ENCODE measurements around the gene SPIRE1. TPM values are rescaled to one million over a fixed set of nuclear protein-coding genes. Genes with fewer than 3 reads are reported as not detected.

SPIRE1 gene
- total RNA-seq, 1 donor from 2014 or later = 15.7 TPM

DNA sequence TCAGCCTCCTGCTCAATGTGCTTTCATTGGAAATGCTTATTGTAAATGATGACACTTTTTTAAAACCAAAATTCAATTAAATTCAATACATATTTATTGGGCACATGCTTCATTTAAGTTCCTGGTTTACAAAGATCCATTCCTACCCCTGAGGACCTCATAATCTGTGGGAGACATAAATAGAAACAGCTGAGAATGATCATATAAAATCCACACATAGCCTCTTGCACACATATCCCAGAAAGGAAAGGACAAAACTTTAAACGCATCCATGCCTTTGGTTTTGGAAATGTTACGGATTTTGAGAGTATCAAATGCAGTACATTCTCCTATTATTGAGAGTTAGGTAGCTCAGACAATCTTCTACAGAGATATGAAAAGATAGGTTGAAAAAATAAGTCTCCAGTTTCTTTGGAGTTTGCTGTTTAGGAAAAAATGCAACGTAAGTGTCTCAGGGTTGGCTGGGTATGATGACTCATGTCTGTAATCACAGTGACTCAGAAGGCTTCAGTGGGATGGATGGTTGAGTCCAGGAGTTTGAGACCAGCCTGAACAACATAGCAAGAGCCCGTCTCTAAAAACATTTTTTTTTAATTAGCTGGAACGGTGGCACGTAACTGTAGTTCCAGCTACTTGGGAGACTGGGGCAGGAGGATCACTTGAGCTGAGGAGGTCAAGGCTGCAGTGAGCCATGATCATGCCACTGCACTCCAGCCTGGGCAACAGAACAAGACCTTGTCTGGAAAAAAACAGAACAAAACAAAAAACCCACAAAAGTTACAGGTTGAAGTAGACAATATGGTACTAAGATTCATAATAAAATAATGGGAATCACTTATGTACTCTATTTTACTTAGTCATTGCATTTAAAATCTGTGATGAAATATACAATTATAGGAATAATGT, 254.1 kb downstream of the SPIRE1 start:
- DNase-seq (ENCODE audit: extremely low spot score in 2 of 2) = no peak
- H3K27ac ChIP-seq = peak overlapping the region; percentile 36
- no peaks in the 10 kb centered on the region for H3K9me3 ChIP-seq
- intact Hi-C loops (cut with DNase I) = no loop called here
- H3K4me1 ChIP-seq = peaks cover 6% of the 10 kb centered on the region
- no peaks in the 10 kb centered on the region for H3K27me3 ChIP-seq
- TF ChIP-seq, protein P1, sequence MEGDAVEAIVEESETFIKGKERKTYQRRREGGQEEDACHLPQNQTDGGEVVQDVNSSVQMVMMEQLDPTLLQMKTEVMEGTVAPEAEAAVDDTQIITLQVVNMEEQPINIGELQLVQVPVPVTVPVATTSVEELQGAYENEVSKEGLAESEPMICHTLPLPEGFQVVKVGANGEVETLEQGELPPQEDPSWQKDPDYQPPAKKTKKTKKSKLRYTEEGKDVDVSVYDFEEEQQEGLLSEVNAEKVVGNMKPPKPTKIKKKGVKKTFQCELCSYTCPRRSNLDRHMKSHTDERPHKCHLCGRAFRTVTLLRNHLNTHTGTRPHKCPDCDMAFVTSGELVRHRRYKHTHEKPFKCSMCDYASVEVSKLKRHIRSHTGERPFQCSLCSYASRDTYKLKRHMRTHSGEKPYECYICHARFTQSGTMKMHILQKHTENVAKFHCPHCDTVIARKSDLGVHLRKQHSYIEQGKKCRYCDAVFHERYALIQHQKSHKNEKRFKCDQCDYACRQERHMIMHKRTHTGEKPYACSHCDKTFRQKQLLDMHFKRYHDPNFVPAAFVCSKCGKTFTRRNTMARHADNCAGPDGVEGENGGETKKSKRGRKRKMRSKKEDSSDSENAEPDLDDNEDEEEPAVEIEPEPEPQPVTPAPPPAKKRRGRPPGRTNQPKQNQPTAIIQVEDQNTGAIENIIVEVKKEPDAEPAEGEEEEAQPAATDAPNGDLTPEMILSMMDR (IDR thresholded peaks at IDR 0.05) = no peak
- peak in 1 of 2 donors; percentile 49 for TF ChIP-seq POLR2AphosphoS5 (IDR thresholded peaks at IDR 0.05; ENCODE audit: insufficient read depth in 1 of 2, low read depth in 1 of 2)
- H3K4me3 ChIP-seq = no peak overlapping the region
- no peaks in the 10 kb centered on the region for H3K36me3 ChIP-seq

DNA sequence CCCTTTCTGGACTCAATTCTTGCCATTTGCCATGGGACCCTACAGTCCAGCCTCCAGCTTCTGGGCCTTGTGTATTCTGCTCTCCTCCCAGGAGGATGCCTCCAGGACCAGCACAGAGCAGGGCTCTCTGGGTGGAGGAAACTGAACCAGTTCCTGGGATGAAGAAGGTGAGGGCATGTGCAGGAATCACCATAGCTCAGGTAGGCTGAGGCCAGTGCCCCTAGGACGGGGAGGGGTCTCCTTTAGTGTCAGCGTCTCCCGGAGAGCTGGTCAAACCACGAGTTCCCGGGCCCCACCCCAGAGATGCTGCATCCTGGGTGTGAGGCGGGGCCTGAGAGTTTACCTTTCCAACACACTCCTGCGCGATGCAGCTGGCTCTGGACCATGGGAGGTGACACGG, 256.0 kb downstream of the SPIRE1 start:
- Histone ChIP-seq H3K27me3 (no peaks in the 10 kb centered on the region), H3K9me3 (no peaks in the 10 kb centered on the region), H3K36me3 (no peaks in the 10 kb centered on the region), H3K4me3 (no peak overlapping the region), H3K27ac (no peak overlapping the region), H3K4me1 (no peaks in the 10 kb centered on the region)
- no peak for DNase-seq (ENCODE audit: extremely low spot score in 2 of 2)
- TF ChIP-seq, protein P1 (IDR thresholded peaks at IDR 0.05) = no peak
- TF ChIP-seq POLR2AphosphoS5 (IDR thresholded peaks at IDR 0.05; ENCODE audit: insufficient read depth in 1 of 2, low read depth in 1 of 2) = no peak
- TF ChIP-seq POLR2A (IDR thresholded peaks at IDR 0.05) = no peak
- intact Hi-C loops (cut with DNase I) = no loop called here

DNA sequence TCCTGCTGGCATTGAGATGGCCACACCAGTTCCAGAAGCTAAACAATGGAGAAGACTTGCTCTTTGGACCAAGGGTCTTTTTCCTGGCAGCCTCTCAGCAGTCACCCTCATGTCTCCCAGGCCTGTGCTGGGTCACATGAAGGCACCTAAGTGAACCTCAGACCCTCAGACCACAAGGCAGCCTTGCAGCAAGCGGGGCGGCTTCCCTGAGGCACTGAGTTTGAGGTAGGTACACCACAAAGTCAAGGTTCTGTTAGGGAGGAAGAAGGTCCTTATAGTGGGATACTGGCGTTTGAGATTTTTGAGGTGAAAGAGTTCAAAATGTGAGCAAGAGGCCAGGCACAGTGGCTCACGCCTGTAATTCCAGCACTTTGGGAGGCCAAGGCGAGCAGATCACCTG, 258.7 kb downstream of the SPIRE1 start:
- Histone ChIP-seq H3K9me3 (no peaks in the 10 kb centered on the region), H3K27ac (no peak overlapping the region), H3K36me3 (no peaks in the 10 kb centered on the region), H3K4me3 (no peak overlapping the region), H3K27me3 (no peaks in the 10 kb centered on the region), H3K4me1 (no peaks in the 10 kb centered on the region)
- TF ChIP-seq POLR2AphosphoS5 (IDR thresholded peaks at IDR 0.05; ENCODE audit: insufficient read depth in 1 of 2, low read depth in 1 of 2) (no peak), POLR2A (IDR thresholded peaks at IDR 0.05) (no peak)
- TF ChIP-seq, protein P1 (IDR thresholded peaks at IDR 0.05) = no peak
- intact Hi-C loops (cut with DNase I) = no loop called here
- no peak for DNase-seq (ENCODE audit: extremely low spot score in 2 of 2)

DNA sequence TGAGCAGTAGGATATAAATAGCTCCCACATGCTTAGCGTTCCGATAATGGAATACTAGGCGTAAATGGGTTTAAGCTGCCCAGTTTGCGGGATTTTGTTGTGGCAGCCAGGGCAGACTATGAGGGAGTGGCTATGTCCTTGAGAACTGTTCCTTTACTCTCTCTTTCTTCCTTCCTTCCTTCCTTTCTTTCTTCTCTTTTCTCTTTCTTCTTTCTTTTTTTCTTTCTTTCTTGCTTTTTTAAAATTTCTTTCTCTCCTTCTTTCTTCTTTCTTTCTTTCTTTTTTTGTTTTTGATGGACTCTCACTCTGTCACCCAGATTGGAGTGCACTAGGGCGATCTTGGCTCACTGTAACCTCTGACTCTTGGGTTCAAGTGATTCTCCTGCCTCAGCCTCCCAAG, 259.3 kb downstream of the SPIRE1 start:
- Histone ChIP-seq H3K9me3 (no peaks in the 10 kb centered on the region), H3K4me1 (no peaks in the 10 kb centered on the region), H3K4me3 (no peak overlapping the region), H3K36me3 (no peaks in the 10 kb centered on the region), H3K27me3 (no peaks in the 10 kb centered on the region), H3K27ac (no peak overlapping the region)
- TF ChIP-seq POLR2A (IDR thresholded peaks at IDR 0.05) (no peak), POLR2AphosphoS5 (IDR thresholded peaks at IDR 0.05; ENCODE audit: insufficient read depth in 1 of 2, low read depth in 1 of 2) (no peak)
- TF ChIP-seq, protein P1 (IDR thresholded peaks at IDR 0.05) = no peak
- DNase-seq (ENCODE audit: extremely low spot score in 2 of 2) = no peak
- intact Hi-C loops (cut with DNase I) = no loop called here

DNA sequence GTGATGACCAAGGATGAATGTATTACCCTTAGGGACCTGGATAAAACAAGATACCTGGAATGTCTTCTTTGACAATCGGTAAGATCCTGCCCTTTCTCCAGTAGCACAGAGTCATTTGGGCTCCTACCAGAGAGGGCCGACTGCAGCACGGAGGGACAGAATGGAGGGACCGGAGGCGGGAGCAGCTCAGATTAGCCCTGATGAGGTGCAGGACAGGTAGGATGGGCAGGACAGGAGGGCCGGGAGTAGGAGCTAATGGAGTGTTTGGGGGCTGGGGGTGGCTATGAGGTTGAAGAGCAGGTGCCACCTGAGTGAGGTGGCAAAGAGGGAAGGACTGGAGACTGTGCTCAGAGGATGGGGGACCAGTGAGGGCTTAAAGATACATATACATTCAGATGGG, 260.1 kb downstream of the SPIRE1 start:
- Histone ChIP-seq H3K4me1 (no peaks in the 10 kb centered on the region), H3K27ac (no peak overlapping the region), H3K4me3 (no peak overlapping the region), H3K9me3 (no peaks in the 10 kb centered on the region), H3K27me3 (no peaks in the 10 kb centered on the region), H3K36me3 (no peaks in the 10 kb centered on the region)
- TF ChIP-seq, protein P1 (IDR thresholded peaks at IDR 0.05) = no peak
- TF ChIP-seq POLR2A (IDR thresholded peaks at IDR 0.05) (no peak), POLR2AphosphoS5 (IDR thresholded peaks at IDR 0.05; ENCODE audit: insufficient read depth in 1 of 2, low read depth in 1 of 2) (no peak)
- intact Hi-C loops (cut with DNase I) = no loop called here
- DNase-seq (ENCODE audit: extremely low spot score in 2 of 2) = no peak
